ENCODE data around the gene SNX5. TPM values are rescaled to one million over a fixed set of nuclear protein-coding genes. Genes with fewer than 3 reads are reported as not detected.

SNX5 gene
- total RNA-seq, 2 experiments from 2014 or later: 222 to 249 TPM

DNA sequence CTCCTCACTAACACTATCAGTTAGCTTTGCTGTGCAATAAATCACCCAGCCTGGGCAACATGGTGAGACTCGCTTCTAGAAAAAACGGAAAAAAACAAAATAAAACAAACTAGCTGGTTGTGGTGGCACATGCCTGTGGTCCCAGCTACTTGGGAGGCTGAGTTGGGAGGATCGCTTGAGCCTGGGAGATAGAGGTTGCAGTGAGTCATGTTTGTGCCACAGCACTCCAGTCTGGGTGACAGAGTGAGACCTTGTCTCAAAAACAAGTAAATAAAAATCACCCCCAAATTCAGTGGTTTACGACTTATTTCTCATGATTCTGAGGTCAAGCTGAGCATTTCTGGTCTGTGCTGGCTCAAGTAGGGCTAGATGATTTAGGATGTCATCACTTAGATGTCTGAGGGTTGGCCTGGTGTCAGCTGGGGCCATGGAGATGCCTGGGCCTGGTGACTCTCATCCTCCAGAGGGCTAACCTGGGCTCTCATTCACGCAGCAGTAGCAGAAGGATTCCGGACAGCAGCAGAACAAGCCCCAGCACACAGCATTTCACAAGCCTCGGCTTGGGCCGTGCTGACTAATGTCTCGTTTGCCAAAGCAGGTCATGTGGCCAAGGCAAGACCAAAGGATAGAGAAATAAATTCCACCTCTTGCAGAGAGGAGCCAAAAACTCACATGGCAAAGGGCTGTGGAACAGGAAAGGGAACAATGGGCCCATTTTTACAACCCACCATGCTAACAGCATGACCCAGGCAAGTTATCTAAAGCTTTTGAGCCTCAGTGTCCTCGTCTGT is 32.7 kb upstream of the SNX5 start:
- H3K36me3 Mint-ChIP-seq (ENCODE audit: low read depth): no peaks in the 10 kb centered on the region
- H3K4me1 Mint-ChIP-seq (ENCODE audit: low read depth): peaks cover 1% of the 10 kb centered on the region
- no peak for DNase-seq
- no peaks in the 10 kb centered on the region for H3K9me3 Mint-ChIP-seq
- no peak overlapping the region for H3K27ac Mint-ChIP-seq
- intact Hi-C loops (cut with micrococcal nuclease): no loop called here
- TF ChIP-seq CTCF (IDR thresholded peaks at IDR 0.05): no peak
- ChIA-PET POLR2A (interaction anchor here (0.5 to 0.6 kb wide), 2 partner anchors 64 to 445 kb away, joined by 3 read pairs; no protein-coding TSS in a partner anchor), CTCF (no interaction called here)
- H3K27me3 Mint-ChIP-seq: peaks cover 11% of the 10 kb centered on the region
- no peak overlapping the region for H3K4me3 Mint-ChIP-seq
- no peak for ATAC-seq

DNA sequence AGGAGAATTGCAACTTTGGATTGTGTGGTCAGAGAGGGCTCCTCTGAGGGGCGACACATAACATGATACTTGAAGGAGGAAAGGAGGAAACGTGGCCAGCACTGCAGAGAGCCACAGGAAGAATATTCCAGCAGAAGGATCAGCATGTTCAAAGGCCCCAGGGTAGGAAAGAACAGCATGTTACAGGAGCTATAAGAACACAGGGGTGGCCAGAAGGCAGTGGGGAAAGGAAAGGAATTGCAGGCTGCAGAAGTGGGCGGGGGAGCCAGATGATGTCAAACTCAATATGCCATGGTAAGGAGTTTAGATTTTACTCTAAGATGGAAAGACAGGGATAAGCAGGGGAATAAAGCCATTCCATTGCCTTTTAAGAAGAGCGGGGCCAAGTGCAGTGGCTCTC is 31.0 kb upstream of the SNX5 start:
- Mint-ChIP-seq H3K4me3 (no peak overlapping the region), H3K27me3 (peaks cover 20% of the 10 kb centered on the region), H3K27ac (no peak overlapping the region), H3K4me1 (ENCODE audit: low read depth) (peaks cover 7% of the 10 kb centered on the region), H3K36me3 (ENCODE audit: low read depth) (no peaks in the 10 kb centered on the region), H3K9me3 (no peaks in the 10 kb centered on the region)
- ATAC-seq: no peak
- ChIA-PET POLR2A (interaction anchor here (1.3 kb wide), 1 partner anchor 37 kb away, joined by 3 read pairs; no protein-coding TSS in a partner anchor), CTCF (interaction anchor here (0.9 to 1.4 kb wide), 2 partner anchors 8 to 463 kb away, joined by 3 read pairs; no protein-coding TSS in a partner anchor)
- no peak for DNase-seq
- no peak for TF ChIP-seq CTCF (IDR thresholded peaks at IDR 0.05)
- intact Hi-C loops (cut with micrococcal nuclease): loop anchor here (10.0 kb wide), 2 partner anchors 315 to 495 kb away; partner anchors contain the start of gene RRBP1

DNA sequence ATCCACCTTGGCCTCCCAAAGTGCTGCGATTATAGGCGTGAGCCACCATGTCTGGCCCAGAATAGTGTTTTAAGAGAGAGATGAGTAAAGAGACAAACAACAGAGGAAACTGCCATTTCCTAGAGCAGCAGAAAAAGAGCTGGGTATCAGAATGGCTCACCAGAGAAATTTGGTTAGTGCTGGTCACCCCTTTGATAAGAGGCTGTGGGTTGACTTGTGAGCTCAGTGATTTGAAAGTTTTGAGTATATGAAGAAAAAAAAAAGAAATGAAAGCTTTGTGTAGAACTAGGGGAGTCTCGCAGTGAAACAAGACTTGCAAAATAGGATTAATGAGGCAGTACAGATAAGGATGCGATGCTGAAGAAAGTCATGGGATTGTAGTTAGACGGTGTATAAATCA is 29.9 kb upstream of the SNX5 start:
- TF ChIP-seq CTCF (IDR thresholded peaks at IDR 0.05): no peak
- intact Hi-C loops (cut with micrococcal nuclease): loop anchor here (10.0 kb wide), 2 partner anchors 314 to 494 kb away; partner anchors contain the start of gene RRBP1
- H3K27me3 Mint-ChIP-seq: peaks cover 22% of the 10 kb centered on the region
- ChIA-PET CTCF (interaction anchor here (0.9 to 1.4 kb wide), 3 partner anchors 52 to 493 kb away, joined by 3 to 4 read pairs (median 4); no protein-coding TSS in a partner anchor), POLR2A (interaction anchor here (0.6 to 1.5 kb wide), 3 partner anchors 30 to 87 kb away, joined by 3 to 5 read pairs (median 3); partner anchors contain the start of genes MGME1 and SNX5)
- no peak for DNase-seq
- peaks cover 10% of the 10 kb centered on the region for H3K4me1 Mint-ChIP-seq (ENCODE audit: low read depth)
- H3K36me3 Mint-ChIP-seq (ENCODE audit: low read depth): no peaks in the 10 kb centered on the region
- no peaks in the 10 kb centered on the region for H3K9me3 Mint-ChIP-seq
- no peak for ATAC-seq
- H3K27ac Mint-ChIP-seq: no peak overlapping the region
- H3K4me3 Mint-ChIP-seq: no peak overlapping the region

- Mint-ChIP-seq H3K36me3 (ENCODE audit: low read depth) (no peaks in the 10 kb centered on the region), H3K4me3 (no peak overlapping the region), H3K27me3 (peaks cover 22% of the 10 kb centered on the region), H3K27ac (no peak overlapping the region), H3K4me1 (ENCODE audit: low read depth) (peaks cover 27% of the 10 kb centered on the region), H3K9me3 (no peaks in the 10 kb centered on the region)
- DNase-seq (peak; percentile 54), ATAC-seq (peak; percentile 72)
- ChIA-PET POLR2A (interaction anchor here (2.0 kb wide), 1 partner anchor 37 kb away, joined by 5 read pairs; no protein-coding TSS in a partner anchor), CTCF (interaction anchor here (0.5 to 2.5 kb wide), 21 partner anchors 13 to 491 kb away, joined by 3 to 14 read pairs (median 4); partner anchors contain the start of gene RRBP1)
- intact Hi-C loops (cut with micrococcal nuclease): loop anchor here (10.0 kb wide), 2 partner anchors 311 to 491 kb away; partner anchors contain the start of gene RRBP1
- peak; percentile 94 for TF ChIP-seq CTCF (IDR thresholded peaks at IDR 0.05)
Observed at GRCh38 chr20:17995967-17996819, 27.6 kb upstream of the SNX5 start.
